Measurements from ENCODE around the gene ELK4.

The ELK4 gene

DNA sequence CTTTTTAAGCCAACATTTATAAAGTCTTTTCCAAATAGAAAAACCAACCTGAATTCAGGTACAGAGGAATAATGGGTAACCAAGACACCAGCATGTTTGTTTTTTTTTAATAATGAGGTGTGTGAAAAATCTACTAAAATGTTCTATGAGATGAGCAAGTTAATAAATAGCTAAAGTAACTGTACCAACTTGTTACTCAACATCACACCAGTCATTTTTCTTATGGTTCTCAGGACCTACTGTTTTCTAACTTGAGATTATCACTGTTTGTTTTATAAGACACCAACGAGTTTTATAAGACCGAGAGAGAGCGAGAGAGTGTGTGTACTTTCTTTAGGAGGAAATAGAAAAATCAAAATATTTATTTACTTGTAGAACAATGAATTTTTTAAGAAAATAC, 12.4 kb downstream of the ELK4 start:
- Histone ChIP-seq H3K4me1 (ENCODE audit: control insufficient read depth, insufficient read depth, low read length) (no peaks in the 10 kb centered on the region), H3K27me3 (ENCODE audit: control insufficient read depth, insufficient read depth, low read length) (no peaks in the 10 kb centered on the region), H3K36me3 (ENCODE audit: control insufficient read depth, insufficient read depth, low read length) (peaks cover 22% of the 10 kb centered on the region), H3K9me3 (ENCODE audit: control insufficient read depth, insufficient read depth, low read length) (no peaks in the 10 kb centered on the region), H3K4me3 (ENCODE audit: low read depth, low read length) (no peak overlapping the region), H3K9ac (ENCODE audit: low read depth, low read length) (no peak overlapping the region)

DNA sequence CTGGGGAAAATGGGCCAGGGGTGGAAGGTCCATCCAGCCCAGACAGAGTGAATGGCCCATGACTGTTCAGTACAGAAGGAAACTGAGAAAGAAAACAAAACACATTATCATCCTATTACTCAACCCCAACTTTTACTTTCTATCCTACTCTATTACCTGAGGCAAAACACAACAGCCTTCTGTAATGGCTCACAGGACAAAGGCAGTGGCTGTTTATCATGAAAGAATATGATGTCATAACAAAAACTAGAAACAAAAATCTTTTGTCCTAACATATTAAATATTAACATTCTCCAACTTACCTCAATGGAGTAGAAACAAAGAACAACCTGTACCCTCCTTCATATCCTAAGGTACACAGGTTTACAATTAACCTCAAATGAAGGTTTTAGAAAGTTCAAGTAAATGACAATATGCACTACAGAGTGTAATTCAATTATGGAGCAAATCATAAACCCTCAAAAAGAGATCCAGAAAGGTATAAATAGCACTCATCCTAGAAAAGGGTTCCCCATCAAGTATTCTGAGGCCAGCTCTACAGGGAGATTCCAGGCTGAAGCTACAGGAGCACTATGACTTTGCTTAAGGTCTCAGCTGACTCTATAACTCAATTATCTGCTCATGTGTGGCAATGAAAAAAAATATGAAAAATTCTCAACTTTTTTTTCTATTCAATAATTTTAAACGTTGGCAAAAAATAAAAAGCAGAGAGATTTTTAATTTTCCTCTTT, 15.1 kb downstream of the ELK4 start:
- no peaks in the 10 kb centered on the region for H3K27me3 ChIP-seq (ENCODE audit: control insufficient read depth, insufficient read depth, low read length)
- peaks cover 11% of the 10 kb centered on the region for H3K36me3 ChIP-seq (ENCODE audit: control insufficient read depth, insufficient read depth, low read length)
- no peaks in the 10 kb centered on the region for H3K4me1 ChIP-seq (ENCODE audit: control insufficient read depth, insufficient read depth, low read length)
- H3K4me3 ChIP-seq (ENCODE audit: low read depth, low read length) = no peak overlapping the region
- H3K9ac ChIP-seq (ENCODE audit: low read depth, low read length) = no peak overlapping the region
- H3K9me3 ChIP-seq (ENCODE audit: control insufficient read depth, insufficient read depth, low read length) = no peaks in the 10 kb centered on the region

DNA sequence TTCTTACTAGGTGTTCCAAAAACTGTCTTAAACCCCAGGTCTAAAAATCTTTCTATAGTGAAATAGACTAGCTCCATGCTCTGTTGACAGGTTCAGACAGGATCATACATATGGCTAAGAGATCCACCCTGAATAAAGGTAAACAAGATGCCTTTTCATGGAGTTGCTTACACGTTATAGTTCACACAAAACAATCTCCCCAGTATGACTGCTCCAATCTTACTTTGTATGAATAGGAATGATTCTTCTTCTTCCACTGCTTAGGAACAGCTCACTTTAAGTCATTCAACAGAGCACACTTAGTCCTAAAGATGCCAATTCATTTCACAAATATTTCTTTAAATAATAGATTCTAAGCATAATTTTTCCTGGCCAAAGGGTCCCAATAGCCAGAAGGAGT, 16.0 kb downstream of the ELK4 start:
- H3K27me3 ChIP-seq (ENCODE audit: control insufficient read depth, insufficient read depth, low read length) = no peaks in the 10 kb centered on the region
- H3K9ac ChIP-seq (ENCODE audit: low read depth, low read length) = no peak overlapping the region
- H3K9me3 ChIP-seq (ENCODE audit: control insufficient read depth, insufficient read depth, low read length) = no peaks in the 10 kb centered on the region
- H3K36me3 ChIP-seq (ENCODE audit: control insufficient read depth, insufficient read depth, low read length) = peaks cover 11% of the 10 kb centered on the region
- H3K4me3 ChIP-seq (ENCODE audit: low read depth, low read length) = no peak overlapping the region
- no peaks in the 10 kb centered on the region for H3K4me1 ChIP-seq (ENCODE audit: control insufficient read depth, insufficient read depth, low read length)

DNA sequence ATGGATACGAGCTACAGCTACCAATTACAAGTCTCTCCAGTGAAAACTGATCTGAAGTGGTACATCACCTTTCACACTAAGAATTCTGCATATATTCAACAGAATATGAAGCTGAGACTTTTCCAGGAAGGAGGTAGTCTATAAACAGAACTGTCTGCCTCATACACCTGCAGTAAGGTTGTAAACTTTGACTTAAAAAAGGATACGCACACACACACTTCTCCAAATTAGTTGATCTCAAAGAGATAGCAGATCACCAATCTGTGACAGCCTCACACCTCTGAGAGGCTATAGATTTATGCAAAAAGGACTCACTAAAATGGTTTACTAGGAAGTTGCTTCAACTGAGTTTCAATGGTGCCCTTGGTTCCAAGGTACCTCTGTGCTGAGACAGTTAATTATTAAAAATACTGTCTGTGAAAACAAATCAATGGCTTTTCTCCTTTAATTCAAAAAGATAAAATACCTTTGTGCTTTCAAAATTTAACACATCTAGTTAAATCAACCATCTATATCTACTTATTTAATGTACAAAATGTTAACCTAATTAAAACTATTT, 17.9 kb downstream of the ELK4 start:
- Histone ChIP-seq H3K9me3 (ENCODE audit: control insufficient read depth, insufficient read depth, low read length) (no peaks in the 10 kb centered on the region), H3K27me3 (ENCODE audit: control insufficient read depth, insufficient read depth, low read length) (no peaks in the 10 kb centered on the region), H3K9ac (ENCODE audit: low read depth, low read length) (no peak overlapping the region), H3K4me3 (ENCODE audit: low read depth, low read length) (no peak overlapping the region), H3K36me3 (ENCODE audit: control insufficient read depth, insufficient read depth, low read length) (peaks cover 3% of the 10 kb centered on the region), H3K4me1 (ENCODE audit: control insufficient read depth, insufficient read depth, low read length) (no peaks in the 10 kb centered on the region)

DNA sequence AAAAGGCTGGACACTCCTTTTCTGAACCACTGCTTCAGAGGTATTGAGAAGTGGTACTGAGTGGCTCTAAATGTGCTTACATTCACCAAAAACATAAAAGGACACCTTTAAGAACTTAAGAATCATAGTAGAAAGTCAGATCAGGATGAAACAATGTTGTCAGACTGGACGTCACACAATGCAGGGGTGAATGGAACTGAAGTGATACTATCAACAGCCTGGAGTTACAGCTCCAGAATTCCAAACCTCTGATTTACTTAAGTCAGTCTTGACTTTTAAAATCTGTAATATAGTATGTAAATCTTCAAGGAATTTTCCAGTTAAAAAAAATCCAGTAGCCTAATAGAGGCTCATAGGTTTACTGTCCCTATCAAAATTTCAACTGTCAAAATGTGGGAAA, 19.3 kb downstream of the ELK4 start:
- H3K36me3 ChIP-seq (ENCODE audit: control insufficient read depth, insufficient read depth, low read length) = peaks cover 3% of the 10 kb centered on the region
- no peaks in the 10 kb centered on the region for H3K4me1 ChIP-seq (ENCODE audit: control insufficient read depth, insufficient read depth, low read length)

DNA sequence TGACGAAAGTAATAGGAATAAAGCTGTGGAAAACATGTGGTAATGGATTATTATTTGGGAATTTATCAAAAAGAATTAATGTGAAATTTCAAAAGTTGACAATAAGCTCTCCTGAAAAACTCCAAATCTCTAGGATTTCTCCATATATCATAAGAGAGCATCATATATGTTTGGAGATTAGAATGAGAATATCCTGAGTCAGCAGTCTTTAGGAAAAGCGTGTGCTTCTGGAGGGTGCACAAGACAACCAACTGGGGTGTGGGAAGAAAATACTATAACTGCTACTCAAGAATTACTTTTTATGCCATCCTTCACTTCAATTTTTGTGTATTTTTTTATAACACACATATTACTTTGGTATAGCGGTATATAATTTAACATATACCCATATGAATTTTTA, 19.7 kb downstream of the ELK4 start:
- peaks cover 3% of the 10 kb centered on the region for H3K36me3 ChIP-seq (ENCODE audit: control insufficient read depth, insufficient read depth, low read length)

More for the DNA sequence above, 19.3 kb downstream of the ELK4 start:
- H3K4me3 ChIP-seq (ENCODE audit: low read depth, low read length) = no peak overlapping the region
- H3K27me3 ChIP-seq (ENCODE audit: control insufficient read depth, insufficient read depth, low read length) = no peaks in the 10 kb centered on the region
- no peak overlapping the region for H3K9ac ChIP-seq (ENCODE audit: low read depth, low read length)
- H3K9me3 ChIP-seq (ENCODE audit: control insufficient read depth, insufficient read depth, low read length) = no peaks in the 10 kb centered on the region

DNA sequence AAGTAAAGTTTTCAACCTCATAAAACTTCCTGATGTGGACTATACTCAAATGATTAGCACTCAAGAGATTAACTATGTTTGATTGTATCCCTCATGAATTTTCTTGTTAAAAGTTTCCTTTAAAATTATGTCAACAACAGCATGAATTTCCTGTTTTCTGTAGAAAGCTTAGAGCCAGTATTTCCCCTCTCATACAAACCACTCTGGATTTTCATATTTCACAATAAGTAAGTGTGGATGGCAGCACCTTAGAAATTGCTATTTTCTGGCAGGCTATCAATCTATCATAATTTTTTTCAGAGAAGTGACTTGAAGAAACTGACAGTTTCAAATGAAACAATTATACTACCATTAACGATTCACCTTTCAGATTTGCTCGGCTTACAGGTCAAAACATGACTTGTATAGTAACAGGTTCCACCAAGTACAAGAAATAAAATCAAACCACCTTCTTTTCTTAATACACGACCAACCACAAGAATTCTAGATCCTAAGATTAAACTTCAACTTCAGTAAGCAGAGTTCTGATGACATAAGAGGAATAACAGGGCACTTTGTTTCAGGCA, 20.8 kb downstream of the ELK4 start:
- no peak overlapping the region for H3K9ac ChIP-seq (ENCODE audit: low read depth, low read length)
- H3K36me3 ChIP-seq (ENCODE audit: control insufficient read depth, insufficient read depth, low read length) = no peaks in the 10 kb centered on the region

More for the DNA sequence above, 19.7 kb downstream of the ELK4 start:
- Histone ChIP-seq H3K9me3 (ENCODE audit: control insufficient read depth, insufficient read depth, low read length) (no peaks in the 10 kb centered on the region), H3K9ac (ENCODE audit: low read depth, low read length) (no peak overlapping the region), H3K4me1 (ENCODE audit: control insufficient read depth, insufficient read depth, low read length) (no peaks in the 10 kb centered on the region), H3K4me3 (ENCODE audit: low read depth, low read length) (no peak overlapping the region), H3K27me3 (ENCODE audit: control insufficient read depth, insufficient read depth, low read length) (no peaks in the 10 kb centered on the region)

DNA sequence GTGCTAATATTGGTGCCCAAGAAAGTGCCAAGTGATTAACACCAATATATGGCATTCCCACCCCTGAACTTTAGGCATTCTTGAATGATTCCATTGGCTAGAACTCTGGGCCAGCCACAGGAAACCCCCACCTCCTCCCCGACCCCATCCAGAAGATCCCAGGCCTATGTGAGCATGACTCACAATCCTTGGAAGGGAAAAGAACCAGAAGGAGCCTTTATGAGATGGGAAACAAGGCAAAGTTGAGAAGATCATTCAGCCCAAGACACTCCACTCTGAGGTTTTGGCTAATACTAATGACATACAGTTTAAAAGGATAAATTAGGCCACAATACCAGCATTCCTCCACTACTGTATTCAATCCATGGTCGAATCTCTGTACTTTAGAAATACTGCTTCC, 21.8 kb downstream of the ELK4 start:
- H3K36me3 ChIP-seq (ENCODE audit: control insufficient read depth, insufficient read depth, low read length) = no peaks in the 10 kb centered on the region

More for the DNA sequence above, 20.8 kb downstream of the ELK4 start:
- H3K27me3 ChIP-seq (ENCODE audit: control insufficient read depth, insufficient read depth, low read length) = no peaks in the 10 kb centered on the region
- H3K9me3 ChIP-seq (ENCODE audit: control insufficient read depth, insufficient read depth, low read length) = no peaks in the 10 kb centered on the region
- H3K4me1 ChIP-seq (ENCODE audit: control insufficient read depth, insufficient read depth, low read length) = no peaks in the 10 kb centered on the region
- H3K4me3 ChIP-seq (ENCODE audit: low read depth, low read length) = no peak overlapping the region

DNA sequence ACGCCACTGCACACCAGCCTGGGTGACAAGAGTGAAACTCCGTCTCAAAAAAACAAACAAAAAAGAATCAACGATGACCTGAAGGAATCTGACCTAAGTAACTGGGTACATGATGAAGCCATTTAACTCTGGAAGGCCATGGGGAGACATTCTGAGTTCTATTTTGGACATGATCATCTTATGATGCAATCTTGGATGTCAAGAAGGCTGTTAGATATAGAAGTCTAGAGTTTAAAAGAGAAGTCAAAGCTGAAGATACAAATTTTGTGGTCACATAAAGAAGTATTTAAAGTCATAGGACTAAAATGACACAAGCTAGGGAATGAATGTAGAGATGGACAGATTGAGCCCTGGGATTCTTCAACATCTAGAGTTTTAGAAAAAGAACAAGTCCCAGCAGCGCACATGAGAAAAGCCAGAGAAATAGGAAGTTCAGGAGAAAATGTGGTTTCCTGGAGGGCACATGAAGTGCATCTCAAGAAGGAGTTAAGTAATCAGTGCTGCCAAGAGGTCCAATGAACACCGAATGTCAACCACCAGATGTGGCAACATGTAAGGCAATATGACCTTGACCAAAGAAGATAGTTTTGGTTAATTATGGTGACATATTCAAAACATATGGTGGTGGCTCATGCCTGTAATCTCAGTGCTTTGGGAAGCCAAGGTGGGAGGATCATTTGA, 26.8 kb downstream of the ELK4 start:
- peaks cover 2% of the 10 kb centered on the region for H3K4me1 ChIP-seq (ENCODE audit: control insufficient read depth, insufficient read depth, low read length)
- H3K27me3 ChIP-seq (ENCODE audit: control insufficient read depth, insufficient read depth, low read length) = no peaks in the 10 kb centered on the region
- no peak overlapping the region for H3K9ac ChIP-seq (ENCODE audit: low read depth, low read length)
- H3K36me3 ChIP-seq (ENCODE audit: control insufficient read depth, insufficient read depth, low read length) = no peaks in the 10 kb centered on the region
- H3K4me3 ChIP-seq (ENCODE audit: low read depth, low read length) = no peak overlapping the region
- no peaks in the 10 kb centered on the region for H3K9me3 ChIP-seq (ENCODE audit: control insufficient read depth, insufficient read depth, low read length)

More for the DNA sequence above, 21.8 kb downstream of the ELK4 start:
- no peak overlapping the region for H3K9ac ChIP-seq (ENCODE audit: low read depth, low read length)
- no peaks in the 10 kb centered on the region for H3K9me3 ChIP-seq (ENCODE audit: control insufficient read depth, insufficient read depth, low read length)
- no peaks in the 10 kb centered on the region for H3K27me3 ChIP-seq (ENCODE audit: control insufficient read depth, insufficient read depth, low read length)
- H3K4me1 ChIP-seq (ENCODE audit: control insufficient read depth, insufficient read depth, low read length) = no peaks in the 10 kb centered on the region
- H3K4me3 ChIP-seq (ENCODE audit: low read depth, low read length) = no peak overlapping the region

DNA sequence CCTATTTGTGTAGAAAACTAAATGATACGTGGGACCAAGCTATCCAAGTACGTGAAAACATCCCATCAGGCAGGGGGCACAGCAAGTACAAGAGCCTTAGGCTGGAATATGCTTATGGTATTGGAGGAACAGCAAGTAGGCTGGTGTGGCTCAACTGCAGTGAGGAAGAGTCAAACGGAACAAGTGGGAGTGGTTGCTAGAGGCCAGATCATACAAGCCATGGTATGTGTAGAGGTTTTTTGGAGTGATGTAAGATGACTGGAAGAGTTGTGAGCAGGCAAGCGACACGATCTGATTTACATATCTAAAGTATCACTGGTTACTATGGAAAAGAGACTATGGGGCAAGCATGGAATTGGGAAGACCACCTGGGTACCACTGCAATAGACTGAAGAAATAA, 27.8 kb downstream of the ELK4 start:
- no peaks in the 10 kb centered on the region for H3K27me3 ChIP-seq (ENCODE audit: control insufficient read depth, insufficient read depth, low read length)
- no peaks in the 10 kb centered on the region for H3K9me3 ChIP-seq (ENCODE audit: control insufficient read depth, insufficient read depth, low read length)
- H3K4me3 ChIP-seq (ENCODE audit: low read depth, low read length) = no peak overlapping the region
- no peaks in the 10 kb centered on the region for H3K36me3 ChIP-seq (ENCODE audit: control insufficient read depth, insufficient read depth, low read length)
- H3K9ac ChIP-seq (ENCODE audit: low read depth, low read length) = no peak overlapping the region
- H3K4me1 ChIP-seq (ENCODE audit: control insufficient read depth, insufficient read depth, low read length) = peaks cover 2% of the 10 kb centered on the region

DNA sequence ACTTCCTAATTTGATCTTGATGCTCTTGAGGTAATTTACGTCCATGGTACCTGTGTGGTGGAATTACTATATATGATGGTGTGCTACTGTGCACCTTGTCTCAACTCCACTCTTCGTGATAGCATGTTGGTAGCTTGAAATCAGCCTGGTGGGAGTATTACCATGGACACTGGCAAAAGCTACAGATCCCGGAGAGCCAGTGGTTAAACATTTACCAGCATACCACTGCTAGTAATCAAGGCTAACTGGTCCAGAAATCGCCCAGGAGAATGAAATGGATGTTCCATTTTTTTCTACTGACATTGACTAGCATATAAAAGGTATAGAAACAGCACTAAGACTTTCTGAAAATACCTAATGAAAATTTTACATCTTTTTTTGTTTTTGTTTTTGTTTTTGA, 30.6 kb downstream of the ELK4 start:
- Histone ChIP-seq H3K9ac (ENCODE audit: low read depth, low read length) (no peak overlapping the region), H3K4me1 (ENCODE audit: control insufficient read depth, insufficient read depth, low read length) (peaks cover 2% of the 10 kb centered on the region), H3K27me3 (ENCODE audit: control insufficient read depth, insufficient read depth, low read length) (no peaks in the 10 kb centered on the region), H3K9me3 (ENCODE audit: control insufficient read depth, insufficient read depth, low read length) (no peaks in the 10 kb centered on the region), H3K4me3 (ENCODE audit: low read depth, low read length) (no peak overlapping the region), H3K36me3 (ENCODE audit: control insufficient read depth, insufficient read depth, low read length) (peaks cover 6% of the 10 kb centered on the region)

DNA sequence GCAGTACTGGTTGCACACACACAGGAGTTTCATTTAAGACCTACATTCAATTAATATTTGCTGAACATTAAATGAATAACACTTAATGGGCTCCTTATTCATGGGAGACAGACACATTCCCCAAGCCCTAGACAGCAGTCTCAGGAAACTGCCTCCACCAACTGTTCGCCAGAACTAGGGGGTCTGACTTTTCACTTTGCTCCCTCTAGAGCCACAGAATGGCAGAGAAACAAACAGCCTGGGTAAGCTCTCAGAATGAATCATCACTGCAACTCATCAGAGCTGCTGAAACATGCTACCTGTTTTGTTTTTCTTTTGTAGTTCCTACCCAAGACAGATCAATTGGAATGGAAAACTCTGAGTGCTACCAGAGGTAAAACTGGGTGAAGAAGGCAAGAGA, 31.7 kb downstream of the ELK4 start:
- Histone ChIP-seq H3K4me1 (ENCODE audit: control insufficient read depth, insufficient read depth, low read length) (peaks cover 2% of the 10 kb centered on the region), H3K36me3 (ENCODE audit: control insufficient read depth, insufficient read depth, low read length) (peaks cover 6% of the 10 kb centered on the region), H3K27me3 (ENCODE audit: control insufficient read depth, insufficient read depth, low read length) (no peaks in the 10 kb centered on the region), H3K4me3 (ENCODE audit: low read depth, low read length) (no peak overlapping the region), H3K9me3 (ENCODE audit: control insufficient read depth, insufficient read depth, low read length) (no peaks in the 10 kb centered on the region), H3K9ac (ENCODE audit: low read depth, low read length) (no peak overlapping the region)
